Heart right ventricle (tissue), 16 donors: ENCODE results near the gene LSM4. TPM values are rescaled to one million over a fixed set of nuclear protein-coding genes. Genes with fewer than 3 reads are reported as not detected.
A peak's percentile ranks its signal among the peaks of the same experiment; 100 is the strongest.

Experiments used
- ATAC-seq, 8 donors: fragments of 200-7000 bp; cut with Tn5 transposase; one replicate each; pipeline ENCODE4 v1.9.1; 2020; ENCODE audit warnings: mild to moderate bottlenecking in 8 of 8, moderate library complexity in 8 of 8, moderate number of reproducible peaks in 1 of 8
- DNase-seq, 2 donors: peaks; one replicate each; pipeline ENCODE4 v3.0.0-alpha.2; 2020
- H3K27ac ChIP-seq, 10 donors: fragments of 200-600 bp; sonication (generic) in 2 of 10; one replicate each; pipeline versions ENCODE4 v1.5.0 to v1.8.0; 2020 to 2022; ENCODE audit warnings: mild to moderate bottlenecking in 3 of 10
- H3K27me3 ChIP-seq, 7 donors: fragments of 200-600 bp; one replicate each; pipeline ENCODE4 v1.8.0; 2021 to 2022; ENCODE audit warnings: mild to moderate bottlenecking in 2 of 7
- H3K36me3 ChIP-seq, 9 donors: fragments of 200-600 bp; sonication (generic) in 1 of 9; one replicate each; pipeline versions ENCODE4 v1.5.0 to v1.8.0; 2020 to 2022; ENCODE audit warnings: mild to moderate bottlenecking in 2 of 9
- H3K4me1 ChIP-seq, 9 donors: fragments of 200-600 bp; sonication (generic) in 1 of 9; one replicate each; pipeline versions ENCODE4 v1.5.0 to v1.8.0; 2020 to 2022; ENCODE audit warnings: mild to moderate bottlenecking in 4 of 9
- H3K4me3 ChIP-seq, 10 donors: fragments of 200-600 bp; sonication (generic) in 2 of 10; one replicate each; pipeline versions ENCODE4 v1.5.0 to v1.8.0; 2020 to 2022; ENCODE audit warnings: mild to moderate bottlenecking in 7 of 10, moderate library complexity in 2 of 10
- H3K9me3 ChIP-seq, 11 donors: fragments of 200-600 bp in 10 of 11; sonication (generic) in 2 of 11; one replicate each; pipeline versions ENCODE4 v1.5.0 to v1.8.0; 2013 to 2022; ENCODE audit warnings: mild to moderate bottlenecking in 2 of 11, control low read depth in 1 of 11, moderate library complexity in 1 of 11
- CTCF ChIP-seq, 9 donors: fragments of 200-600 bp; sonication (generic) in 2 of 9; IDR thresholded peaks; one replicate each; pipeline versions ENCODE4 v1.5.0 to v1.8.0; 2021 to 2022; ENCODE audit warnings: antibody characterized with exemption in 9 of 9, mild to moderate bottlenecking in 5 of 9, moderate library complexity in 1 of 9
- WGBS, 2 donors: extraction: QIAGEN DNeasy Blood & Tissue Kit; methylation state at CpG; one replicate each; pipeline ENCODE4 v1.1.7; 2013; ENCODE audit warnings: inconsistent platforms in 1 of 2; 5-methylcytosine and 5-hydroxymethylcytosine counted together
- intact Hi-C, 10 donors: fragments of 100-400 bp; cut with DNase I; formaldehyde crosslinking; loops; one replicate each; pipeline versions ENCODE4 v1.11.1 to v1.14.2; 2022
- polyA plus RNA-seq, 2 donors: library from polyadenylated mRNA; stranded (reverse); fragments of 200-250 nt; gene quantifications; one replicate each; pipeline ENCODE4 v1.2.3, GENCODE V29; 2013
- total RNA-seq, 10 donors: library from RNA; stranded (reverse); fragmentation: NEBNext Ultra II Directional in 3 of 10; extraction: Animal tissue kit (Norgen Biotek cat#: 25700) in 3 of 10; gene quantifications; one replicate each; pipeline versions ENCODE4 v1.2.1 to v1.2.4, GENCODE V29; 2021 to 2023
- donor health status: Arrhythmogenic right ventricular cardiomyopathy.
- donor health status: ischemic (EF 13 %, LVEDD 7.1; RV severe dilation, severe dysfunction).
- donor health status: healthy with polysubstance abuse.
- donor health status: DM: no; HTN: yes; CAD: no.
- donor health status: DM: no; HTN: no; CAD: no.
- donor health status: ischemic (EF 25% LVEDD 6.9; RV normal size, moderate dysfunction).
- donor health status: ischemic (EF 25% LVEDD 5.7; RV mildly dilated, moderate dysfunction).
- donor health status: healthy.
- donor health status: DM: yes; HTN: yes; CAD: no.
- donor health status: Ischemic cardiomyopathy.
- donor health status: ischemic (EF 35%, LVEDD 5.7; RV mildly dilated, moderate dysfunction).
- donor health status: nonischemic (EF 11% LVEDD 7.7; RV severe dilation, severe dysfunction).
- donor health status: DM: yes; HTN: yes; CAD: no.
- donor health status: PGD.
- donor health status: ischemic (EF 29% LVEDD 5.4; RV normal size, mild dysfunction).
- donor health status: nonischemic (EF 23%, LVEDD 6.1; RV moderate dilation, normal function).

LSM4 gene
- total and polyA plus RNA-seq, 12 donors: 73.2 to 163 (median 93.6) TPM

- WGBS, 2 donors: 64 to 67% methylated on average over 12 of the region's 12 CpGs
- no peak for DNase-seq
- Histone ChIP-seq H3K36me3 (peaks cover 0 to 5% (median 0%) of the 10 kb centered on the region in 9 donors), H3K4me1 (peaks cover 0 to 27% (median 21%) of the 10 kb centered on the region in 9 donors), H3K9me3 (no peaks in the 10 kb centered on the region), H3K27me3 (no peaks in the 10 kb centered on the region), H3K27ac (peak overlapping the region in 9 of 10 donors; percentile 45 to 99 (median 60)), H3K4me3 (no peak overlapping the region)
- intact Hi-C loops: loop anchor here in 1 of 10 donors (10.0 kb wide), 1 partner anchor 130 kb away; the partner anchor contains the start of gene SSBP4
- no peak for TF ChIP-seq CTCF (IDR thresholded peaks at IDR 0.05)
- no peak for ATAC-seq
Observed at GRCh38 chr19:18284712-18285360, 38.0 kb downstream of the LSM4 start.

- H3K27me3 ChIP-seq: no peaks in the 10 kb centered on the region
- no peak overlapping the region for H3K4me3 ChIP-seq
- 90 to 95% methylated on average over 5 of the region's 5 CpGs for WGBS, 2 donors
- intact Hi-C loops: loop anchor here in 1 of 10 donors (10.0 kb wide), 1 partner anchor 131 kb away; the partner anchor contains the start of gene SSBP4
- peaks cover 8 to 36% (median 28%) of the 10 kb centered on the region in 9 donors for H3K4me1 ChIP-seq
- H3K36me3 ChIP-seq: peaks cover 0 to 13% (median 8%) of the 10 kb centered on the region in 9 donors
- TF ChIP-seq CTCF (IDR thresholded peaks at IDR 0.05): no peak
- DNase-seq (no peak), ATAC-seq (no peak)
- H3K9me3 ChIP-seq: no peaks in the 10 kb centered on the region
- H3K27ac ChIP-seq: peak overlapping the region; percentile 99 to 100 (median 99)
Observed at GRCh38 chr19:18283338-18283737, 39.5 kb downstream of the LSM4 start.

GRCh38 chr19:18282788-18283141, 40.1 kb downstream of the LSM4 start:
- no peak for TF ChIP-seq CTCF (IDR thresholded peaks at IDR 0.05)
- WGBS, 2 donors: 57 to 61% methylated on average over 4 of the region's 4 CpGs
- Histone ChIP-seq H3K4me1 (peaks cover 9 to 42% (median 34%) of the 10 kb centered on the region in 9 donors), H3K36me3 (peaks cover 0 to 18% (median 14%) of the 10 kb centered on the region in 9 donors), H3K4me3 (peak overlapping the region in 8 of 10 donors; percentile 44 to 98 (median 58)), H3K27ac (peak overlapping the region; percentile 99 to 100 (median 99)), H3K9me3 (no peaks in the 10 kb centered on the region), H3K27me3 (no peaks in the 10 kb centered on the region)
- intact Hi-C loops: loop anchor here in 3 of 10 donors (1.0 to 10.0 kb wide), 2 partner anchors 22 to 132 kb away; partner anchors contain the start of gene SSBP4 (in 1 of the 3)
- DNase-seq (no peak), ATAC-seq (no peak)

- TF ChIP-seq CTCF (IDR thresholded peaks at IDR 0.05): peak in 5 of 9 donors; percentile 15 to 56 (median 31)
- peaks cover 0 to 24% (median 15%) of the 10 kb centered on the region in 9 donors for H3K36me3 ChIP-seq
- peak overlapping the region; percentile 99 to 100 (median 99) for H3K27ac ChIP-seq
- DNase-seq (peak in 1 of 2 donors; percentile 50), ATAC-seq (peak in 7 of 8 donors; percentile 4 to 69 (median 22))
- WGBS, 2 donors: 1 to 2% methylated on average over 18 to 26 of the region's 27 CpGs
- H3K27me3 ChIP-seq: no peaks in the 10 kb centered on the region
- H3K9me3 ChIP-seq: no peaks in the 10 kb centered on the region
- H3K4me3 ChIP-seq: peak overlapping the region; percentile 16 to 98 (median 57)
- peaks cover 9 to 47% (median 39%) of the 10 kb centered on the region in 9 donors for H3K4me1 ChIP-seq
- intact Hi-C loops: loop anchor here in 3 of 10 donors (1.0 to 10.0 kb wide), 2 partner anchors 22 to 133 kb away; partner anchors contain the start of gene SSBP4 (in 1 of the 3)
Observed at GRCh38 chr19:18282021-18282787, 40.7 kb downstream of the LSM4 start.
